HG02885 (cell line): ENCODE measurements around the gene ATL2.
"Not testable (repeated sequence)": the region's sequence is repeated elsewhere in the genome, so short reads cannot be mapped to it uniquely, and the experiment has no call there.

Experiments
- ATAC-seq: cut with Tn5 transposase; IDR thresholded peaks from one replicate; pipeline ENCODE4 v1.9.1; 2021; ENCODE audit warnings: mild to moderate bottlenecking; ENCODE audit not compliant: unreplicated experiment, poor library complexity

Gene ATL2

GRCh38 chr2:38377050-38377828, at the start of gene ATL2:
ATL2 (minus strand) TSS chr2:38377273; CDS start chr2:38377260, 13 bp downstream.
- peak; percentile 89 for ATAC-seq

DNA sequence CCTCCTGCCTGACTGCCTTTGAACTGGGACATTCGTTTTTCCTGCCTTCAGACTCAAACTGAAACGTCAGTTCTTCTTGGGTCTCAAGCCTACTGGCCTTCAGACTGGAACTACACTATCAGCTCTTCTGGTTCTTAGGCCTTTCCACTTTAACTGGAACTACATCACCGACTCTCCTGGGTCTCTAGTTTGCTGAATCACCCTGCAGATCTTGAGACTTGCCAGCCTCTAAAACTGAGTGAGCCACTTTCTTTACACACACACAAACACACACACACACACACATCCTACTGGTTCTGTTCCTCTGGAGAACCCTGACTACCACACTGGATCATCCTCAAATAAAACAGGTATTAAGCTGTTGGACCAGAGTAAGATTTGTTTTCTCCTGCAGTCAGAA, 46.7 kb upstream of the ATL2 start:
- ATAC-seq, result no peak

DNA sequence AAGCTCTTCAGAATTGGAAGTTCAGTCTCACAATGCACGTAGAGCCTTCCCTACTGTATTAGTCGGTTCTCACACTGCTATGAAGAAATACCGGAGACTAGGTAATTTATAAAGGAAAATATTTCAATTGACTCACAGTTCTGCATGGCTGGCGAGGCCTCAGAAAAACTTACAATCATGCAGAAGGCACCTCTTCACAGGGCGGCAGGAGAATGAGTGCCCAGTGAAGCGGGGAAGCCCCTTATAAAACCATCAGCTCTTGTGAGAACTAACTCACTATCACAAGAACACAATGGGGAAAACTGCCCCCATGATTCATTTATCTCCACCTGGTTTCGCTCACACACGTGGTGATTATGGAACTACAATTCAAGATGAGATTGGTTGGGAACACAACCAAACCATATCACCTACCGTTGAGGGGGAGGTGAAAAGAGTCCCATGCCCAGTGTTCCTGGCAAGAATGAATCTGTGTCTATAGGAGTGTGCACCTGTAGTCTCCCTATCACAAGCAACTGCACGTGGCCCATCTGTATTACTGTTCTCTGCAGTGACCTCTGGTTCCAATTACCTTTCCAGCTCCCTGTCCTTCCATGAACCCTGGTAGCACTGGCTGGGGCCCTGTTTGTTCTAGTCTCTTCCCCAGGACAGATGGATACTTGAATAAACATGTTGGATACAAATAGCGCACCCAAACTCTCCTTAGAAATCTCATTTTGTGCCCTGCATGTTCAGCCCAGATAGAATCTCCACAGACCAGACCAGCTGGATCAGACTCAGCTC, 44.4 kb upstream of the ATL2 start:
- no peak for ATAC-seq

GRCh38 chr2:38419499-38419898, 42.4 kb upstream of the ATL2 start:
- ATAC-seq, result no peak

GRCh38 chr2:38418735-38419134, 41.7 kb upstream of the ATL2 start:
- ATAC-seq, result no peak

DNA sequence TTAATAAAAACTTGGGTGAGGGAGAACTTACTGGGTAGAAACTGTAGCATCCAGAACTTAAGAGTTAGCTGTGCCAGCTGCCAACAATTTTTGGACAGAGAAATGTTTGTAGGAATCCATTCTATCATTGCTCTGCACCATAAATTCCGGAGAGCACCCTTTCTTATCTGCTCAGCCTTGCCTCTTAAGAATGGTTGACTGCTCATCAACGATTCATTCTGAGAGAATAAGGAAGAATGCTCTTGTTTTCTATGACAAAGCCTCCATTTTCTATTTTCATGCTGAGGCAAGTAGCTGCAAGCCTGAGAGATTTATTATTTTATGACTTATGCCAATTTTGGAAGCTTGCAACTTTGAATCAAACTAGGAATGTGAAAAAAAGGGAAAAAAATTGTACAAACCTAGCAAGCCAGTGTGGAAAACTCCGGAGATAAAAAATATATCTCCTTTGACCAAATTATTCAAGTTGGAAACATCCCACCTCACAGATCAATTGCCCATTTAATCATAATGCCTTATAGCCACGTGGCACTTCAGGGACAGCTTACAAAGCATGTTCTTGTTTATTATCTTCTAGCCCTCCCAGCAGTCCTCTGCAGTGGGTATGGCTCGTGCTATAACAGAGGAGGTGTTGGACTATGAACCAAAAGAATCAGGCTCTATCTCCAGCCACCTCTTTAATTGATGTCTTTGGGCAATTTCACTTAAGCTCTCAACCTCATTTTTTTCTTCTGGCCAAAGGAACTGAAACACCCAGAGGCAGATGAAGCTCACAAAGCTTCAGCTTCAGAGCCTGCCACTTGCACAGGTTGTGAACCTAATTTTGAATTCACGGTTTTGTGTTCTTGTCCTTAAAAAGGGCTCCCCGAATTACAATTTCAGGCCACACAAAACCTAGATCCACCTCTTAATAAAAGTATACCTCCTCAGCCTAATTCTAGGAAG, 40.9 kb upstream of the ATL2 start:
- ATAC-seq, result no peak

DNA sequence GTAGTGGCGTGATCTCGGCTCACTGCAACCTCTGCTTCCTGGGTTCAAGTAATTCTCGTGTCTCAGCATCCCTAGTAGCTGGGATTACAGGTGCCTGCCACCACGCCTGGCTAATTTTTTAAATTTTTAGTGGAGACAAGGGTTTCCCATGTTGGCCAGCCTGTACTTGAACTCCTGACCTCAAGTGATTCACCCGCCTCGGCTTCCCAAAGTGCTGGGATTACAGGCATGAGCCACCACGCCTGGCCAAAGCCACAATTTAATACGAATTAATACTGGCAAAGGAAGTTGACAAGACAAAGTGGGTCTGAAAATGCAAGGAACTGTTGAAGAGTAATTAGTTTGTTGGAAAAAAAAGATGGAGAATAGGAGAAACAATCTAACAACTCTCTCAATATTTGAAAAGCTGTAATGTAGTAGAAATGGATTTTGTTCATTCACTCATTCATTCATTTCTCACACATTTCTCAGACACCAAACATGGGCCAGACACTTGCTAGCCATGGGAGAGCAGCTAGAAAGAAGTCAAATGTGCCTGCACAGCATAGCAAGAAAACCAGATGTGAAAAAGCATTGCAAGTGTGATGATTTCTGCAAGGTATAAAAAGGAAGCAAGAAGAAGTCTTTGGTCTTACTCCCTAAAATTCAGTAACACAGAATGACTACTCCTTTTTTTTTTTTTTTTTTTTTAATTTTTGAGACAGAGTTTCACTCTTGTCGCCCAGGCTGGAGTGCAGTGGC, 39.4 kb upstream of the ATL2 start:
- ATAC-seq, result no peak

GRCh38 chr2:38415728-38416291, 38.7 kb upstream of the ATL2 start:
- no peak for ATAC-seq

DNA sequence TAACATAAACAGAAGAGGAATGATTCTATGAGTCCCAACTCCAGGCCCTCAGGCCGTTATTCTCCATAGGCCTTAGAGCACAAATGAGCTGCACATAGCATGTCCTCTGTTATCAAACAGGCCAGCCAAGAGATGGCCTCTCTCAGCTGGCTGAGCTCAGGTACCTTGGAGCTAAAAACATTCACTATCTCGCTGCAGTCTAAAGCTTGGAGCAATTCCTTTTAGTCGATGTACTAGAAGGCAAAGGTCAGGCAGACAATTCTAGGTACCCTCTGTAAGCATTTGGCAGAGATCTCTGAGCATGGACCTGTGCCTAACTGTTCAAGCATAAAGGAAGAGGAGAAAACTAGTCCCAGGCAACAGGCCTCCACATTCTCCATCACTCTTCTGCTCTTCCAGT, 38.0 kb upstream of the ATL2 start:
- ATAC-seq, result no peak

DNA sequence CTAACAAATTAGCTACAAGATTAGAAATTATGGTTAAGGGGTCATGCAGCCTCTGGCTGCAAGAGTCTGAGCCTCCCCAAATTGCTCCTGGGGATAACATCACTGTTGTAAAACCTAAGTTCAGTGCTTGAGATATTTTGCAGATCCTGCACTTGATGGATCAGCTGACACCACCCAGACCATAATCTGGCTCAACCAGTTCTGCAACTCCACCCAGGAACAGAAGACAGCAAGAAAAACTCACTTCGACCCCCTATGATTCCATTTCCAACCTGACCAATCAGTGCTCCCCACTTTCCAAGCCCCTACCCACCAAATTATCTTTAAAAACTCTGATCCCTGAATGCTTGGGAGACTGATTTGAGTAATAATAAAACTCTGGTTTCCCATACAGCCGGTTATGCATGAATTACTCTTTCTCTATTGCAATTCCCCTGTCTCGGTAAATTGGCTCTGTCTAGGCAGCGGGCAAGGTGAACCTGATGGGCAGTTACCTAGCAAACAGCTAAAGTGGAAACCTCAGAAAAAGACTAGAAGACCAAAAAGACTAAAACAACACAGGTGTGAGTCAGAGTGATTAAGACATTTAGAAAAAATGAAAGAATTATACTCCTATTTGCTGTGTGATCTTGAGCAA, 35.3 kb upstream of the ATL2 start:
- not testable (repeated sequence) for ATAC-seq

GRCh38 chr2:38409156-38410102, 32.4 kb upstream of the ATL2 start:
- ATAC-seq, result no peak

DNA sequence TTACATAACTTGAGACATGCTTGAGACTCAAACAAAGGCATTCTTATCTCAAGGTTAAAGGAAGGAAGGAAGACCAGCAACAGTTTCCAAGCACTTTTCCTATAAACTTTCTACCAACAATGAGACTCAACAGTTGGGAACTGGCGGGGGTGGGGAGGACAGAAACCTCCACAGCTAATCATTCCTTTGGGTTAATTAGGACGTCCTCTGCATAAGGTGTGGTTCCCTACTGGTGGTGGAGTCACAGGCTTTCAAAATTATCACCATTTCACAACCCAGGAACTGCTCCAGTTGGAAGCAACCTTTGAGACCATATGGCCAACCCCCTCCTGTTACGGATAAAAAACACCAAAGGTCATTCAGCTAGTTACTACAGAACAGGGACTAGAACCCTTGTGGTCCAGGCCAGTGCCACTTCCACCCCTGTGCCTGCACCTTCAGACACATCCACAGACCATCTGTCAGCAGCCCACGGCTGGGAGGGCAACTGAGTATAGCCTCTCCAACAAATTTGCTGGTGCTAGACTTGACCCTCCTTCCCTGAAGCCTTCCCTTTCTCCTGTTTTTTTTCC, 30.1 kb upstream of the ATL2 start:
- no peak for ATAC-seq

- ATAC-seq, result no peak
Observed at GRCh38 chr2:38406597-38407110, 29.6 kb upstream of the ATL2 start.

GRCh38 chr2:38405917-38406596, 29.0 kb upstream of the ATL2 start:
- no peak for ATAC-seq

- ATAC-seq, result no peak
Observed at GRCh38 chr2:38400513-38400912, 23.4 kb upstream of the ATL2 start.

- no peak for ATAC-seq
Observed at GRCh38 chr2:38398739-38399138, 21.7 kb upstream of the ATL2 start.

DNA sequence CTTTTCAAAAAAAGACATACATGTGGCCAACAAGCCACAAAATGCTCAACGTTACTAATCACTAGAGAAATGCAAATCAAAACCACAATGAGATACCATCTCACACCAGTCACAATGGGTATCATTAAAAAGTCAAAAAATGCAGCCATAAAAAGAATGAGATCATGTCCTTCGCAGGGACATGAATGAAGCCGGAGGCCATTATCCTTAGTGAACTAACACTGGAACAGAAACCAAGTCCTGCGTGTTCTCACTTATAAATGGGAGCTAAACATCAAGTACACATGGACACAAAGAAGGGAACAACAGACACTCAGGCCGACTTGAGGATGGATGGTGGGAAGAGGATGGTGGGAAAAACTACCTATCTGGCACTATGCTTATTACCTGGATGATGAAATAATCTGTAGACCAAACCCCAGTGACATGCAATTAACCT, 17.8 kb upstream of the ATL2 start:
- no peak for ATAC-seq
